HG03135 (cell line): ENCODE data around the gene CEP126.

Source experiments
- ATAC-seq: cut with Tn5 transposase; IDR thresholded peaks from one replicate; pipeline ENCODE4 v1.9.1; 2021; ENCODE audit warnings: mild to moderate bottlenecking, moderate library complexity; ENCODE audit not compliant: unreplicated experiment

CEP126 gene

DNA sequence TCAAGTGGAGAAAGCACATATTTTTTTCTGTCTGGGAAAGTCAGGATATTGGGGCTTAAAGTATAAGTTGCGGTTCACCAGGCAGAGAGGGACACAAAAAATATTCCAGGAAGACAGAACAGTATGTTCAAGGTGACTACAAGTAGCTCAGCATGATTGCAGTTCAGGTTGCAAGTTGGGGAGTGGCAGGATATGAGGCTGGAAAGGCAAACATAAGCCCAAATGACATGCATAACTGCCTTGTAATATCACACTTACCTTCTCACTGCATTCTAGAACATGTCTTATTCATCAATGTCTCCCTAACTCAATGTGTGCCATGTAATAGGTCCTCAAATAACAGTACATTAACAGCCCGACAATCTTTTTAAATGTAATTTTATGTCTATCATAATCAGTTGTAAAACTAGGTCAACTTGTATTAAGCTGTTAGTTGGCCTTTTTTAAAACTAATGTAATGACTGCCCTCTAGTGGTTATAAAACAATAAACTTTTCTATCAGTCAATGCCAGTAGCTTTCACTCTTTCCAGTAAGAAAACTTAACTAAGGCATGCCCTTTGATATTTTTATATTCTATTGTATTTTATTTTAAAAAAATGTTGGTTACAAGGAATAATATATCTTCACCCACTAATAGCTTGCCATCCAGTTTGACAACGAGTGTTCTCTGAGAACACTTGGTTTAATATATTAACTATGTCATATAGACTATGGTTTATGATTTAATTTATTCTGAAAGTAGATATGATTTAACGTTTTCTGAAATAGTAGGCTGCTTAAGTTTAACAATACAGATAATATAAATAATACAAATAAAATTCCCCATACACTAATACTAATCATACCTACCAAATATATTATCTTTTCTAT, 93.0 kb downstream of the CEP126 start:
- no peak for ATAC-seq

- ATAC-seq: no peak
These were observed 96.1 kb downstream of the CEP126 start for GRCh38 chr11:102010776-102011494.

- no peak for ATAC-seq
These were observed 98.1 kb downstream of the CEP126 start for GRCh38 chr11:102012946-102013345.

- no peak for ATAC-seq
These were observed 99.9 kb downstream of the CEP126 start for GRCh38 chr11:102014756-102015155.

DNA sequence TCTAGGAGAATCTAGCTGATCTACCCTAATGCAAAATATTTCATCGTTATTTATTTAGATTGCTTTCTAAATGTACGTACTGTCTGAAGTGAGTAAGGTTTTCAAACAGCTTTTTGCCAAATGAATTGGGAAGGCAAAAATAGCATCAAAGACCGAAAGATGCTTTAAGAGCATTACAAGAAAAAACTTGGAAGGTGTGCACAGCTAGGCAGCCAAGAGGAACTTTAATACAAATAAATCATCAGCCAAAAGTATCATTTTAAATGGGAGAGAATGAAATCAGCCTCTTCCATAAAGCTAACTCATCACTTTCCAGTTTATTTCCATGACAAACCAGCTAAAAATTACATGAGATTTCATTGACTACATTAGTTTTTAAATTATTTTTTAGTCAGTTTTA, 102.2 kb downstream of the CEP126 start:
- no peak for ATAC-seq

DNA sequence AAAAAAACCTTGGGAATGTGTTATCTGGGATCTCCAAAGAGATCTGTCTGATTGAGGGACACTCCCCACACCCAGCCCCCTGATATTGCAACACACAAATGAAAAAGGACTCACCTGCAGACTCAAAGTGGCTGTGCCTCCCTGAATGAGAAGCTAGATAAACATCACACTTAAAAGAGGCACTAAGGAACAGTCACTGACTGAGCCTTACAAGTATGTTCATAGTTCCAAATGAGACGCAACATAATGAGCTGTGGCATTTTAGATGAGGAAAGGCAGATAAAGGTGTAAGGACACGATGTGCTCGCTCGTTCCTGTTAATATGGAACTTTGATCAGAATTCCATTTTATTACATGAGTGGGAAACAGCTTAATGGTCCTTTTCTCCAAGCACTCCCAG, 111.4 kb downstream of the CEP126 start:
- no peak for ATAC-seq

DNA sequence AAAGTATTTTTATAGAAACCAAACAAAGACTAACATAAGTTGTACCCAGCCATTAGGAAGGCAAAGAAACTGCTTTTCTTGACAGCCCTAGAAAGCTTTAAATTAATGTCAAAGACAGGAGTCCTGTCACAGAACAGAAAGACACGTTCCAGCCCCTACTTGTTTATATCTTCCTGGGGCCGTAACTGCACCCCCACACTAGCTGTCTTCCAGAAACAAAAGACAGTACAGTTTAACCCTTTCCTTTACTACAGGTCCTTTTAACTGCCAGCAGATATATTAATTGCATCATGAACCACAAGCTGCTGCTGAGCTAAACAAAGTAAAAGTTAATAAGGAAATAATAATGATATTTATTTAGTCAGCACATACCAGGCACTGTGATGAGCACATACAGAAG, 112.1 kb downstream of the CEP126 start:
- ATAC-seq: no peak

DNA sequence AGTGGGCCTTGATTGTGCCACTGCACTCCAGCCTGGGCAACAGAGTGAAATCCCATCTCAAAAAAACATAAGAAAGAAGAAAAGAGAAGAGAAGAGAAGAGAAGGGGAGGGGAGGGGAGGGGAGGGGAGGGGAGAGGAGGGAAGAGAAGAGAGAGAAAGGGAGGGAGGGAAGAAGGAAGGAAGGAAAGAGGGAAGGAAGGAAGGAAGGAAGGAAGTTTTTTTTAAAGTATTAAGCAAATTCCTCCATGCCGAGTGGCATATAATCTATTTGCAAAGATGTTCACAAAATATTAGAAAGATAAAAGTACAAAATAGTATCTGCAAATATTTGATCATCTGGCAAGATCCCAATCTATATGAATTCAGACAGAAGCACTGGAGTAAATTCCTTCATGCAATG, 121.9 kb downstream of the CEP126 start:
- no peak for ATAC-seq

- ATAC-seq: no peak
These were observed 132.0 kb downstream of the CEP126 start for GRCh38 chr11:102046841-102047240.

DNA sequence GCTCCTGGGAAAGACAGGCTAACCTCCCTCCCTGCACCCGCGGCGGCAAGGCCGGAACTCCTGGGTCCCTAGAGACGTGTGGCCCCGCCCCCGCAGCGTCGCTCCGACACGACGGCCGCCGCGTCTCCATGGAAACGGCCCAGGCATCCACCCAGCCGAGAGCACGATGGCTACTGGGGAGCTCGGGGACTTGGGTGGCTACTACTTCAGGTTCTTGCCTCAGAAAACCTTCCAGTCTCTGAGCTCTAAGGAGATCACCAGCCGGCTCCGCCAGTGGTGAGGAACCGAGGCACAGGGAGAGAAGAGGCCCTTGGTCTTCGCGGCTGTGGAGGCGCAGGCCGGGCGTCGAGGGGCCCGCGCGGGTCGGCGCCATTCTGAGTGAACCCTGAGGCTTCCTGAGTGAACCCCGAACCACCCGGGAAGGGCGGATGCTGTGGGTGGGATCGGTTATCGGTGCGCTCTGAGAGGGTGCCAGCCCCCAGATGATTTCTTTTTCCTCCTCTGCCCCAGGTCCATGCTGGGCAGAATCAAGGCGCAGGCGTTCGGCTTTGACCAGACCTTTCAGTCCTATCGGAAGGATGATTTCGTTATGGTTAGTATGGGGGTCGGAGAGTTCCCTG, 132.6 kb downstream of the CEP126 start, which contains the start of gene CFAP300:
TSS of gene CFAP300 (plus strand) at position 133 of the 620 bp plus-strand sequence. CDS start at position 167, 34 bp downstream.
- ATAC-seq: peak; percentile 56
